Transverse colon (tissue), 4 donors: ENCODE results near the gene GSTT2.

ENCODE experiments used
- CTCF ChIP-seq, 5 experiments: fragments of 200-600 bp in 3 of 5; fragments of 450-650 bp in 2 of 5; sonication (generic) in 3 of 5; IDR thresholded peaks; 1 replicate in 2 of 5; 2 replicates in 3 of 5; pipeline ENCODE4 v1.5.1; 2016 to 2017; ENCODE audit warnings: antibody characterized with exemption in 5 of 5, inconsistent platforms in 3 of 5, mild to moderate bottlenecking in 2 of 5, moderate library complexity in 1 of 5
- EP300 ChIP-seq: sonication (generic); formaldehyde crosslinking; IDR thresholded peaks from one replicate; pipeline ENCODE4 v1.6.1; 2017; ENCODE audit warnings: antibody characterized with exemption, low read depth
- POLR2A ChIP-seq: fragments of 450-650 bp; IDR thresholded peaks from one replicate; pipeline ENCODE4 v1.6.1; 2016; ENCODE audit warnings: antibody characterized with exemption, mild to moderate bottlenecking, moderate library complexity
- POLR2AphosphoS5 ChIP-seq, 3 donors: sonication (generic); formaldehyde crosslinking; IDR thresholded peaks; one replicate each; pipeline ENCODE4 v1.6.1; 2016; ENCODE audit warnings: antibody characterized with exemption in 3 of 3

- TF ChIP-seq POLR2A (no peak), CTCF (IDR thresholded peaks at IDR 0.05) (no peak), POLR2AphosphoS5 (IDR thresholded peaks at IDR 0.05) (no peak), EP300 (no peak)
Observed at GRCh38 chr22:23970816-23971486, 9.0 kb upstream of the GSTT2 start.
